ENCODE data around the gene FAM47B. TPM values are rescaled to one million over a fixed set of nuclear protein-coding genes. Genes with fewer than 3 reads are reported as not detected.

FAM47B gene
- total RNA-seq = not detected

GRCh38 chrX:34942496-34942895, at the start of gene FAM47B:
TSS of gene FAM47B (plus strand) at chrX:34942796. CDS start at chrX:34942832, 36 bp downstream.
- Histone ChIP-seq H3K4me1 (ENCODE audit: insufficient read depth, low read length) (no peaks in the 10 kb centered on the region), H3K4me3 (ENCODE audit: low read length) (no peak within 1 kb of the TSS), H3K27me3 (ENCODE audit: insufficient read depth, low read length) (no peaks in the 10 kb centered on the region), H3K9me3 (ENCODE audit: low read depth, low read length) (no peaks in the 10 kb centered on the region)

- H3K27me3 ChIP-seq (ENCODE audit: insufficient read depth, low read length) = no peaks in the 10 kb centered on the region
- H3K9me3 ChIP-seq (ENCODE audit: low read depth, low read length) = no peaks in the 10 kb centered on the region
- H3K4me1 ChIP-seq (ENCODE audit: insufficient read depth, low read length) = no peaks in the 10 kb centered on the region
- H3K4me3 ChIP-seq (ENCODE audit: low read length) = no peak overlapping the region
Observed at GRCh38 chrX:34893741-34894140, 48.9 kb upstream of the FAM47B start.

GRCh38 chrX:34900691-34901090, 41.9 kb upstream of the FAM47B start:
- no peaks in the 10 kb centered on the region for H3K4me1 ChIP-seq (ENCODE audit: insufficient read depth, low read length)
- H3K27me3 ChIP-seq (ENCODE audit: insufficient read depth, low read length) = no peaks in the 10 kb centered on the region
- no peaks in the 10 kb centered on the region for H3K9me3 ChIP-seq (ENCODE audit: low read depth, low read length)
- no peak overlapping the region for H3K4me3 ChIP-seq (ENCODE audit: low read length)

- Histone ChIP-seq H3K4me1 (ENCODE audit: insufficient read depth, low read length) (no peaks in the 10 kb centered on the region), H3K27me3 (ENCODE audit: insufficient read depth, low read length) (no peaks in the 10 kb centered on the region), H3K4me3 (ENCODE audit: low read length) (no peak overlapping the region), H3K9me3 (ENCODE audit: low read depth, low read length) (no peaks in the 10 kb centered on the region)
Observed at GRCh38 chrX:34901761-34902160, 40.8 kb upstream of the FAM47B start.

GRCh38 chrX:34903316-34903715, 39.3 kb upstream of the FAM47B start:
- no peak overlapping the region for H3K4me3 ChIP-seq (ENCODE audit: low read length)
- no peaks in the 10 kb centered on the region for H3K27me3 ChIP-seq (ENCODE audit: insufficient read depth, low read length)
- H3K4me1 ChIP-seq (ENCODE audit: insufficient read depth, low read length) = no peaks in the 10 kb centered on the region
- H3K9me3 ChIP-seq (ENCODE audit: low read depth, low read length) = no peaks in the 10 kb centered on the region

- no peaks in the 10 kb centered on the region for H3K27me3 ChIP-seq (ENCODE audit: insufficient read depth, low read length)
- no peaks in the 10 kb centered on the region for H3K4me1 ChIP-seq (ENCODE audit: insufficient read depth, low read length)
- H3K4me3 ChIP-seq (ENCODE audit: low read length) = no peak overlapping the region
- H3K9me3 ChIP-seq (ENCODE audit: low read depth, low read length) = no peaks in the 10 kb centered on the region
Observed at GRCh38 chrX:34909151-34909550, 33.4 kb upstream of the FAM47B start.

- no peaks in the 10 kb centered on the region for H3K27me3 ChIP-seq (ENCODE audit: insufficient read depth, low read length)
- no peaks in the 10 kb centered on the region for H3K4me1 ChIP-seq (ENCODE audit: insufficient read depth, low read length)
- H3K4me3 ChIP-seq (ENCODE audit: low read length) = no peak overlapping the region
- no peaks in the 10 kb centered on the region for H3K9me3 ChIP-seq (ENCODE audit: low read depth, low read length)
Observed at GRCh38 chrX:34915463-34916225, 27.0 kb upstream of the FAM47B start.

GRCh38 chrX:34917146-34917545, 25.4 kb upstream of the FAM47B start:
- no peaks in the 10 kb centered on the region for H3K27me3 ChIP-seq (ENCODE audit: insufficient read depth, low read length)
- no peak overlapping the region for H3K4me3 ChIP-seq (ENCODE audit: low read length)
- H3K4me1 ChIP-seq (ENCODE audit: insufficient read depth, low read length) = no peaks in the 10 kb centered on the region
- no peaks in the 10 kb centered on the region for H3K9me3 ChIP-seq (ENCODE audit: low read depth, low read length)

GRCh38 chrX:34918091-34918736, 24.4 kb upstream of the FAM47B start:
- Histone ChIP-seq H3K4me1 (ENCODE audit: insufficient read depth, low read length) (no peaks in the 10 kb centered on the region), H3K9me3 (ENCODE audit: low read depth, low read length) (no peaks in the 10 kb centered on the region), H3K4me3 (ENCODE audit: low read length) (no peak overlapping the region), H3K27me3 (ENCODE audit: insufficient read depth, low read length) (no peaks in the 10 kb centered on the region)

GRCh38 chrX:34918856-34919255, 23.7 kb upstream of the FAM47B start:
- Histone ChIP-seq H3K4me3 (ENCODE audit: low read length) (no peak overlapping the region), H3K9me3 (ENCODE audit: low read depth, low read length) (no peaks in the 10 kb centered on the region), H3K4me1 (ENCODE audit: insufficient read depth, low read length) (no peaks in the 10 kb centered on the region), H3K27me3 (ENCODE audit: insufficient read depth, low read length) (no peaks in the 10 kb centered on the region)

- no peak overlapping the region for H3K4me3 ChIP-seq (ENCODE audit: low read length)
- H3K4me1 ChIP-seq (ENCODE audit: insufficient read depth, low read length) = no peaks in the 10 kb centered on the region
- no peaks in the 10 kb centered on the region for H3K27me3 ChIP-seq (ENCODE audit: insufficient read depth, low read length)
- no peaks in the 10 kb centered on the region for H3K9me3 ChIP-seq (ENCODE audit: low read depth, low read length)
Observed at GRCh38 chrX:34927866-34928265, 14.7 kb upstream of the FAM47B start.

GRCh38 chrX:34943235-34943634, 639 bp downstream of the FAM47B start:
- Histone ChIP-seq H3K9me3 (ENCODE audit: low read depth, low read length) (no peaks in the 10 kb centered on the region), H3K4me1 (ENCODE audit: insufficient read depth, low read length) (no peaks in the 10 kb centered on the region), H3K4me3 (ENCODE audit: low read length) (no peak overlapping the region), H3K27me3 (ENCODE audit: insufficient read depth, low read length) (no peaks in the 10 kb centered on the region)

GRCh38 chrX:34956916-34957315, 14.3 kb downstream of the FAM47B start:
- Histone ChIP-seq H3K9me3 (ENCODE audit: low read depth, low read length) (no peaks in the 10 kb centered on the region), H3K27me3 (ENCODE audit: insufficient read depth, low read length) (no peaks in the 10 kb centered on the region), H3K4me1 (ENCODE audit: insufficient read depth, low read length) (no peaks in the 10 kb centered on the region), H3K4me3 (ENCODE audit: low read length) (no peak overlapping the region)

GRCh38 chrX:34961662-34962061, 19.1 kb downstream of the FAM47B start:
- H3K4me1 ChIP-seq (ENCODE audit: insufficient read depth, low read length) = no peaks in the 10 kb centered on the region
- no peaks in the 10 kb centered on the region for H3K9me3 ChIP-seq (ENCODE audit: low read depth, low read length)

GRCh38 chrX:34972206-34972605, 29.6 kb downstream of the FAM47B start:
- no peaks in the 10 kb centered on the region for H3K9me3 ChIP-seq (ENCODE audit: low read depth, low read length)
- no peaks in the 10 kb centered on the region for H3K27me3 ChIP-seq (ENCODE audit: insufficient read depth, low read length)
- no peaks in the 10 kb centered on the region for H3K4me1 ChIP-seq (ENCODE audit: insufficient read depth, low read length)
- no peak overlapping the region for H3K4me3 ChIP-seq (ENCODE audit: low read length)

More at GRCh38 chrX:34961662-34962061, 19.1 kb downstream of the FAM47B start:
- Histone ChIP-seq H3K27me3 (ENCODE audit: insufficient read depth, low read length) (no peaks in the 10 kb centered on the region), H3K4me3 (ENCODE audit: low read length) (no peak overlapping the region)

GRCh38 chrX:34978171-34978570, 35.6 kb downstream of the FAM47B start:
- no peak overlapping the region for H3K4me3 ChIP-seq (ENCODE audit: low read length)
- no peaks in the 10 kb centered on the region for H3K9me3 ChIP-seq (ENCODE audit: low read depth, low read length)
- no peaks in the 10 kb centered on the region for H3K27me3 ChIP-seq (ENCODE audit: insufficient read depth, low read length)
- H3K4me1 ChIP-seq (ENCODE audit: insufficient read depth, low read length) = no peaks in the 10 kb centered on the region

Data from mononuclear cell (primary cell).